ENCODE data around the gene SNRPA. TPM values are rescaled to one million over a fixed set of nuclear protein-coding genes. Genes with fewer than 3 reads are reported as not detected.

SNRPA gene
- total RNA-seq, result 21.0 and 36.0 TPM in 2 replicates

DNA sequence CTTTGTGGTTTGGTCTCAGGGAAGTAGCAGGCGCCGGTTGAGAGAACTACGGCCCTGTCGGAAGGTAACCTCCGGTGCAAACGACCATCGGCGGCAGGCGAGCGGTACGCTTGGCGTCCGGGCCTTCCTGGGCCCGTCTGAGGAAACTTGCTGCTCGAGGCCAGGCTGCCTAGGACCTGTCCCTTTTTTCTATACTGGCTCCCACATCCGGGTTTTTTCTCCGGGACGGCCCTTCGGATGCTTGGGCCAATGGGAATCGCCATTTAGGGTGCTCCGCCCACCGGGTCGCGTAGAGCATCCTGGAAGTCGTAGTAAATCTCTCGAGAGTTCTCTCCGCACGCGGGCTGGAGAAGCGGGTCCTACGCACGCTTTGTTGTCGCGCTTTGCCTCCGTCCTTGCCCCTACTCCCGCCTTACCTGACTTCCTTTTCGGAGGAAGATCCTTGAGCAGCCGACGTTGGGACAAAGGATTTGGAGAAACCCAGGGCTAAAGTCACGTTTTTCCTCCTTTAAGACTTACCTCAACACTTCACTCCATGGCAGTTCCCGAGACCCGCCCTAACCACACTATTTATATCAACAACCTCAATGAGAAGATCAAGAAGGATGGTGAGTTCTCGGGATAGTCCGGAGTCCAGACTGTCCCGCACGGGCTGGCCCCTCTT, at the start of gene SNRPA:
TSS of gene SNRPA (plus strand) at position 330 of the 664 bp plus-strand sequence. CDS start at position 536, 206 bp downstream.
- peak; percentile 98 to 99 for DNase-seq (ENCODE audit: low read depth in 2 of 2)

GRCh38 chr19:40701758-40702157, 49.2 kb upstream of the SNRPA start:
- DNase-seq (ENCODE audit: low read depth in 2 of 2), result no peak

GRCh38 chr19:40702337-40703012, 48.5 kb upstream of the SNRPA start:
- DNase-seq (ENCODE audit: low read depth in 2 of 2), result no peak

DNA sequence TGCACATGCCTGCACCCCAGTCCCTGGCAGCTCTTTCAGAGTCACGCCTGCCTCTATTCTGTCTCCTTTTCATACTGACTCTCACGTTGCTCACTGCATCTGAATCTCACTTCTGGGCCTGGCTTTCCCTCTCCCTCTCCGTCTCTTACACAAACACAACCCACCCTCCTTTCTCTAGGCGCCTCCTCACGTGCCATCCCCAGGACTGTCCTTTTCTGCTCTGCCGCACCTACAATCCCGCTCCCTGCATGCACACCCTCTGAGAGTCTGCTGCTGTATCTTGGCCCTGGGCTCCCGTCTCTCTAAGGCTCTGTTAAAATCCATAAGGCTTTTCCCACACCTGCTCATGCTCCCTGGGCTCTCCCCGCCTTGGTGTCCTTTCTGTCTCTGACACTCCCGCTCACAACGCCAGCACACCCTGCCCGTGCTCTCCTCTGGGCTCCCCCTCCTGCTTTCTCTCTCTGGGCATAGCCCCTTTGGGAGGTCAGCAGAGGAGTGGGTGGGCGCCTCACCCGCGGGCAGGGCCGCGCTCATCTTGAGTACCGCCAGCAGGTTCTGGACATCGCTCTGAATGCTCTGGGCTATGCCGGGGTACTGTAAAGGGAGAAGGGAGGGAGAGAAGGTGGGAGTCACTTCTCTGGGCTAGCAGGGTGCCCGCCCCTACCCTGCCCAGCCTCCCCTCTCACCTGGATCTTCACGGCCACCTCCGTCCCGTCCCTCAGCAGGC, 47.8 kb upstream of the SNRPA start:
- DNase-seq (ENCODE audit: low read depth in 2 of 2), result no peak

GRCh38 chr19:40704491-40705361, 46.3 kb upstream of the SNRPA start:
- no peak for DNase-seq (ENCODE audit: low read depth in 2 of 2)

DNA sequence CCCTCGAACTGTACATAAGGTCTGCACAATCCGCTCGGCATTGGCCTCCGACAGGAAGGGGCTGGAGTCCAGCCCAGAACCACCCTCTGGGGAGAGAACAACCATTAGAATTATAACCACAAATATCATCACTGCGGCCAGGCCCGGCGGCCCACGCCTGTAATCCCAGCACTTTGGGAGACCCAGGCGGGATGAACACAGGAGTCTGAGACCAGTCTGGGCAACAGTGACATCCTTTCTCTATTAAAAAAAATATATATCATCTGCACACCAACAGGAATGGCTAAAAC, 45.7 kb upstream of the SNRPA start:
- DNase-seq (ENCODE audit: low read depth in 2 of 2), result no peak

DNA sequence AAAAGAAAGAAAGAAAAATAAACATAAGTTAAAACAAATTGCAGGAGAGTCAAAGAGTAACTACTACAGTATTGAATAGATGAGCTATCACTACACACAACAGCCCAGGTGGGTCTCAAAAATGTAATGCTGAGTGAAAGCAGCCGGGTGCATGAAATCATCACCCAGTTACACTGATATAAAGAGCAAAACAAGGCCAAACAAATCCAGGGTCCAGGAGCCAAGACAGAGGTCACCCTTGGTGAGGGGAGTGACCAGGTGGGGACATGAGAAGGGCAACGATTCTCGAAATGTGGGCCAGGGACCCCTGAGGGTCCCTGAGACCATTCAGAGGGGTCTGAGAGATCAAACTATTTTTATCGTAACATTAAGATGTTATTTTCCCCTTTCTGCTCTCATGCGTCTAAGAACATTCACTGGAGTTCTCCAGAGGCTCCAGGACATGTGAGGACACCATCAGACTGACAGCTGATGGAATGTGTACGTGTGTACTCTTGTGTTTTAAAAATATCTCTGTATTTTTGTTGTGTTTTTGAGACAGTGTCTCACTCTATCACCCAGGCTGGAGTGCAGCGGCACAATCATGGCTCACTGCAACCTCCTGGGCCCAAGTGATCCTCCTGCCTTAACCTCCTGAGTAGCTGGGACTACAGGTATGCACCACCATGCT, 44.9 kb upstream of the SNRPA start:
- DNase-seq (ENCODE audit: low read depth in 2 of 2), result no peak

DNA sequence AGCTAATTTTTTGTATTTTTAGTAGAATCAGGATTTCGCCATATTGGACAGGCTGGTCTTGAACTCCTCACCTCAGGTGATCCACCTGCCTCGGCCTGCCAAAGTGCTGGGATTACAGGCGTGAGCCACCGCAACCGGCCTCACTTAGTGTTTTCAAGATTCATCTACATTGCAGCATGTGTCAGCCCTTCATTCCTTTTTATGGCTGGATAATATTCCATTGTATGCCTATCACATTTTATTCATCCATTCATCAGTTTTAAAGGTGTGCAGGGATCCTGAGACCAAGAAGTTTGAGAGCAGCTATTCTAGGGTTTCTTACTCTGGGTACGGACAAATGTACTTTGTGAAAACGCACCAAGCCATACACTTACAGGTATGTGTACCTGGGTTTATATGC, 43.4 kb upstream of the SNRPA start:
- DNase-seq (ENCODE audit: low read depth in 2 of 2), result no peak

DNA sequence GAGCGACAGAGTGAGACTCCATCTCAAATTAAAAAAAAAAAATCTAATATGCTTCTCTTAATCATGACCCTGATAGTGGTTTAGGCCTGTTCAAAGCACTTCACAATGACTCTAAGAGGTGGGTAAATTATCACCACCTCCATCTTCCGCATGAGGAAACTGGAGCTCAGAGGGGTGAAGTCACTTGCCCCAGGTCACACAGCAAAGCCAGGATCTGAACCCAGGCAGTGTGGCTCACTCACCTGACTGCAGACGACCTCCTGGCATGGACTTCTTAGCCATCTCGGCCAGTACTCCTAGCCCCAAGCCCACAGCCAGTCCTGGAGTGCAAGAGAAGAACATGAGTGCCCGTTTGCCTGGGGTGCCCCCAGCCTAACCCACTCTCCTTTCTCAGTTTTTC, 41.2 kb upstream of the SNRPA start:
- no peak for DNase-seq (ENCODE audit: low read depth in 2 of 2)

- DNase-seq (ENCODE audit: low read depth in 2 of 2), result no peak
Measured at GRCh38 chr19:40713939-40714338, 37.1 kb upstream of the SNRPA start.

GRCh38 chr19:40714441-40715299, 36.3 kb upstream of the SNRPA start:
- peak; percentile 91 to 93 for DNase-seq (ENCODE audit: low read depth in 2 of 2)

DNA sequence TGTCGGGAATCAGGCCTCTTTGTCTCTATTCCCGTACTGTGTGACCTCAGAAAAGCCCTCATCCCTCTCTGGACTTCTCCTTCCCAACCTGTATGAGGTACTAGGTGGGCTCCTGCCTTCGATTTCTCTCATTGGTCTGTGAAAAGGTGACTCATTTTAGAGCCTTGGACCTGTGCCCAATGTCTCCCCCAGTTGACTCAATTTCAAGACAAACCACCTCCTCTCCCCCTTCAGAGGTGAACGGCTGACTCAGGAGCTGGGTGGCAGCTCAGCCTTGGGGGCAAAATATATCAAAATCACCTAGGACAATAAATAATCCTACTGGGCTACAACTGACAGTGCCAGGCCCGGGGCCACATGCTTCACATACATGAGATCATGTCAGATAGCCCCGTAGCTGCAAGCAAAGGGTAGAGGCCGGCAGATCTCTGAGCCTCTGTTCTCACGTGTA, 34.9 kb upstream of the SNRPA start:
- DNase-seq (ENCODE audit: low read depth in 2 of 2), result peak; percentile 63 to 91

DNA sequence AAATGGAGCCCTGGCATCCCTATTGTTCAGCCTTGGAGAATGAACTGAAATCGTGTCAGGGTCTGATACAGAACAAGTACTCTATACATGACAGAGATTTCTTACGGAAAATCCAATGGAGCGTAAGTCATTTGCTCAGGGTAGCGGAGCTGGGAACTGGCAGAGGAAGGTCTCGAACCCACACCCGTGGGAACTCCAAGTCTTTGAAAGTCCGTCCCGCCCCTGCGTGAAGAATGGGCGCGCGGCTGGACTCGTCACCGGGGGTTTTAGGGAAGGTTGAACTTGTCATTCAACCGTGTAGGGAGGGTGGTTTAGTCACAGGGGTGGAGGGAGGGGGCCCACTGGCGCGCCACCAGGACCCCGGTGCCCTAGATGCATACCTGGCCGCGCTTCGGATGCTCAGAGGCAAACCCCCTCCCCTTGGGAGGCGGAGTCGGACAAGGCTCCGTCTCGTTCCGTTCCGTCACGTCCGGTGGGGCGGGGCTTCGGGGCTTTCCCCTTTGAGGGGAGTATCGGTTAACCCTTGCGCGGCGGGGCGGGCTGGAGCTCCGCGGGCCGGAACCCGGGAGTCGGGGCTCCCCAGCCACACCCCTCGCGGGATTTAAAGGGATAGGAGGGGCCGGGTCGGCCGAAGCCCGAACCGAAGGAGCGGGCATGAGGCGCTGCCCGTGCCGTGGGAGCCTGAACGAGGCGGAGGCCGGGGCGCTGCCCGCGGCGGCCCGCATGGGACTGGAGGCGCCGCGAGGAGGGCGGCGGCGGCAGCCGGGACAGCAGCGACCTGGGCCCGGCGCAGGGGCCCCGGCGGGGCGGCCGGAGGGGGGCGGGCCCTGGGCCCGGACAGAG, 34.3 kb upstream of the SNRPA start, which contains the start of the genes COQ8B and ITPKC:
TSS of gene COQ8B (minus strand) at position 405 of the 843 bp plus-strand sequence. CDS start 2,254 bp downstream, outside the sequence.
TSS of gene ITPKC (plus strand) at position 631 of the 843 bp plus-strand sequence. CDS start at position 655, 24 bp downstream.
- peak; percentile 96 to 98 for DNase-seq (ENCODE audit: low read depth in 2 of 2)

- DNase-seq (ENCODE audit: low read depth in 2 of 2), result no peak
Measured at GRCh38 chr19:40717325-40717879, 33.6 kb upstream of the SNRPA start.

GRCh38 chr19:40717880-40718773, 32.9 kb upstream of the SNRPA start:
- DNase-seq (ENCODE audit: low read depth in 2 of 2), result peak; percentile 40 to 64

DNA sequence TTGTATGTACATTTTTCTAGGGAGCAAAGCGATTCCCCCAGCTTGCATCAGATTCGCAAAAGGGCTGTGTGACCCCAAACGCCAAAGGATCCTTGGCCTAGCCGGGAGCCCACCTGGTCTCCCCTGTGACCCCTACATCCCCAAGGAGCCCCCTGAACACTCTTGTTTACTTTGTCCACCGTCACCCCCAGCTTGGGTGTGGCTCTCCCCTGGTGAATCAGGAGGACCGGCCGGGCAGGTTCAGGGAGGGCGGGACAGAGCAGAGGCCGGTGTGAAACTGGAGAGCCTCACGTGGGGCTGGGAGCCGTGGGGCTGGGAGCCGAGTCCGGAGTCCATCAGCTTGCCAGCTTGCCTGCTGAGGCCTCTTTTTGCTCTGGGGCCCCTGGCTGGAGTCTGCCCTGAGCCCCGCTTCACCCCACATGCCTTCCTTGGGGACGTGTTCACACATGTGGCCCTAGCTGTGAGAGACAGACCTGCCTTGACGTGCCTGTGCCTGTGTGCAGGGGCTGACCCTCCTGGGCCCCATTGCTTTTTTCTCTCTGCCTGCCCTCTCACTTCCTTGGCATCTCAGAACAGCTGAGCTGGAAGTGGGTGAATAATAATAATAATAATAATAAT, 32.1 kb upstream of the SNRPA start:
- DNase-seq (ENCODE audit: low read depth in 2 of 2), result peak; percentile 39 to 51

DNA sequence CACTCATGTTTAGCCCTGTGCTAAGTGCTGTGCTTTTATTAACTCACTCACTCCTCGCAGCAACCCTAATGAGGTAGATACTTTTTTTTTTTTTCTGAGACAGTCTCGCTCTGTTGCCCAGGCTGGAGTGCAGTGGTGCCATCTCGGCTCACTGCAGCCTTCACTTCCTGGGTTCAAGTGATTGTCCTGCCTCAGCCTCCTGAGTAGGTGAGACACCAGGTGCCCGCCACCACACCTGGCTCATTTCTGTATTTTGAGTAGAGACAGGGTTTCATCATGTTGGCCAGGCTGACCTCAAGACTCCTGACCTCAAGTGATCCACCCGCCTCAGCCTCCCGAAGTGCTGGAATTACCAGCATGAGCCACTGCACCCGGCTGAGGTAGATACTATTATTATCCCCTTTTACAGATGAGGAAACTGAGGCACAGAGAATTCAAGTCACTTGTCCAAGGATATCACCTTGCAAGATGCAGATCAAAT, 31.5 kb upstream of the SNRPA start:
- DNase-seq (ENCODE audit: low read depth in 2 of 2), result no peak
